ENCODE measurements around the gene PLAAT3.
"Not testable (repeated sequence)": the region's sequence is repeated elsewhere in the genome, so short reads cannot be mapped to it uniquely, and the experiment has no call there.

PLAAT3 gene

GRCh38 chr11:63551889-63552266 lies 62.4 kb downstream of the PLAAT3 start:
- Histone ChIP-seq H3K27me3 (peaks cover 11% of the 10 kb centered on the region), H3K4me1 (ENCODE audit: control insufficient read depth in 1 of 2, insufficient read depth in 1 of 2, low read depth in 1 of 2, low read length in 1 of 2) (peaks cover 4 to 7% of the 10 kb centered on the region in 2 experiments), H3K9me3 (no peaks in the 10 kb centered on the region), H3K36me3 (no peaks in the 10 kb centered on the region), H3K27ac (no peak overlapping the region), H3K4me3 (ENCODE audit: low read depth in 1 of 2, low read length in 1 of 2) (no peak overlapping the region)
- TF ChIP-seq, protein P1, sequence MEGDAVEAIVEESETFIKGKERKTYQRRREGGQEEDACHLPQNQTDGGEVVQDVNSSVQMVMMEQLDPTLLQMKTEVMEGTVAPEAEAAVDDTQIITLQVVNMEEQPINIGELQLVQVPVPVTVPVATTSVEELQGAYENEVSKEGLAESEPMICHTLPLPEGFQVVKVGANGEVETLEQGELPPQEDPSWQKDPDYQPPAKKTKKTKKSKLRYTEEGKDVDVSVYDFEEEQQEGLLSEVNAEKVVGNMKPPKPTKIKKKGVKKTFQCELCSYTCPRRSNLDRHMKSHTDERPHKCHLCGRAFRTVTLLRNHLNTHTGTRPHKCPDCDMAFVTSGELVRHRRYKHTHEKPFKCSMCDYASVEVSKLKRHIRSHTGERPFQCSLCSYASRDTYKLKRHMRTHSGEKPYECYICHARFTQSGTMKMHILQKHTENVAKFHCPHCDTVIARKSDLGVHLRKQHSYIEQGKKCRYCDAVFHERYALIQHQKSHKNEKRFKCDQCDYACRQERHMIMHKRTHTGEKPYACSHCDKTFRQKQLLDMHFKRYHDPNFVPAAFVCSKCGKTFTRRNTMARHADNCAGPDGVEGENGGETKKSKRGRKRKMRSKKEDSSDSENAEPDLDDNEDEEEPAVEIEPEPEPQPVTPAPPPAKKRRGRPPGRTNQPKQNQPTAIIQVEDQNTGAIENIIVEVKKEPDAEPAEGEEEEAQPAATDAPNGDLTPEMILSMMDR (IDR thresholded peaks at IDR 0.05): no peak

DNA sequence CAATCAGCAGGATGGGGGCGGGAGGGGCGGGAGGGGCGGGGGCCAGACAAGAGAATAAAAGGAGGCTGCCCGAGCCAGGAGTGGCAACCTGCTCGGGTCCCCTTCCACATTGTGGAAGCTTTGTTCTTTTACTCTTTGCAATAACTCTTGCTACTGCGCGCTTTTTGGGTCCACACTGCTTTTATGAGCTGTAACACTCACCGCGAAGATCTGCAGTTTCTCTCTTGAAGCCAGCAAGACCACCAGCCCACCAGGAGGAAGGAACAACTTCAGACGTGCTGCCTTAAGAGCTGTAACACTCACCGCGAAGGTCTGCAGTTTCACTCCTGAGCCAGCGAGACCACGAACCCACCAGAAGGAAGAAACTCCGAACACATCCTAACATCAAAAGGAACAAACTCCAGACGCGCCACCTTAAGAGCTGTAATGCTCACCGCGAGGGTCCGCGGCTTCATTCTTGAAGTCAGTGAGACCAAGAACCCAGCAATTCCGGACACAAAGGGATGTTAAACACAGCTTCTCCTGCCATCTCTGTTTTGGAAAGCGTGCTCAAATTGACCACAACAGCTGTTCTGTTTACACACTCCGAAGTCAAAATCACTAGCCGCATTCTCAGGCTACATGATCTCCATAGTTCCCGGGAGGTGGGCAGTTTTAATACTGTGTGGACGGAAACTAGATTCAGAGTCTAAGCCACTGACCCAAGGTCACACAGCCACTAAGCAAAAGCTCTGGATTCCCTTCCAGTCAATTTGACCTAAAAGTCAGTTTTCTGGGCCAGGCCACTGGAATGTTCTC lies 62.9 kb downstream of the PLAAT3 start:
- no peak overlapping the region for H3K27ac ChIP-seq
- no peaks in the 10 kb centered on the region for H3K9me3 ChIP-seq
- no peak overlapping the region for H3K4me3 ChIP-seq (ENCODE audit: low read depth in 1 of 2, low read length in 1 of 2)
- peaks cover 11% of the 10 kb centered on the region for H3K27me3 ChIP-seq
- no peaks in the 10 kb centered on the region for H3K36me3 ChIP-seq
- peaks cover 4 to 7% of the 10 kb centered on the region in 2 experiments for H3K4me1 ChIP-seq (ENCODE audit: control insufficient read depth in 1 of 2, insufficient read depth in 1 of 2, low read depth in 1 of 2, low read length in 1 of 2)
- TF ChIP-seq, protein P1 (IDR thresholded peaks at IDR 0.05): no peak

DNA sequence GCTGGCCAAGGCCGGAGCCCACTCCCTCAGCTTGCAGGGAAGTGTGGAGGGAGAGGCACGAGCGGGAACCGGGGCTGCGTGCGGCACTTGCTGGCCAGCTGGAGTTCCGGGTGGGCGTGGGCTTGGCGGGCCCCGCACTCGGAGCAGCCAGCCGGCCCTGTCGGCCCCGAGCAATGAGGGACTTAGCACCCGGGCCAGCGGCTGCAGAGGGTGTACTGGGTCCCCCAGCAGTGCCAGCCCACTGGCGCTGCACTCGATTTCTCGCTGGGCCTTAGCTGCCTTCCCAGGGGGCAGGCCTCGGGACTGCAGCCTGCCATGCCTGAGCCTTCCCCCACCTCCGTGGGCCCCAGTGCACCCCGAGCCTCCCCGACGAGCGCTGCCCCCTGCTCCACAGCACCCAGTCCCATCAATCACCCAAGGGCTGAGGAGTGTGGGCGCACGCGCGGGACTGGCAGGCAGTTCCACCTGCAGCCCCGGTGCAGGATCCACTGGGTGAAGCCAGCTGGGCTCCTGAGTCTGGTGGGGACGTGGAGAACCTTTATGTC lies 64.0 kb downstream of the PLAAT3 start:
- not testable (repeated sequence) for H3K4me1 ChIP-seq (ENCODE audit: control insufficient read depth in 1 of 2, insufficient read depth in 1 of 2, low read depth in 1 of 2, low read length in 1 of 2); H3K9me3 ChIP-seq; H3K27ac ChIP-seq; H3K36me3 ChIP-seq; H3K4me3 ChIP-seq (ENCODE audit: low read depth in 1 of 2, low read length in 1 of 2)
- H3K27me3 ChIP-seq: peaks cover 11% of the 10 kb centered on the region

- H3K36me3 ChIP-seq: no peaks in the 10 kb centered on the region
- peaks cover 4 to 7% of the 10 kb centered on the region in 2 experiments for H3K4me1 ChIP-seq (ENCODE audit: control insufficient read depth in 1 of 2, insufficient read depth in 1 of 2, low read depth in 1 of 2, low read length in 1 of 2)
- H3K27me3 ChIP-seq: peaks cover 11% of the 10 kb centered on the region
- H3K9me3 ChIP-seq: no peaks in the 10 kb centered on the region
- H3K27ac ChIP-seq: no peak overlapping the region
- H3K4me3 ChIP-seq (ENCODE audit: low read depth in 1 of 2, low read length in 1 of 2): no peak overlapping the region
- TF ChIP-seq, protein P1 (IDR thresholded peaks at IDR 0.05): no peak
These were observed 64.8 kb downstream of the PLAAT3 start for GRCh38 chr11:63549411-63549810.

DNA sequence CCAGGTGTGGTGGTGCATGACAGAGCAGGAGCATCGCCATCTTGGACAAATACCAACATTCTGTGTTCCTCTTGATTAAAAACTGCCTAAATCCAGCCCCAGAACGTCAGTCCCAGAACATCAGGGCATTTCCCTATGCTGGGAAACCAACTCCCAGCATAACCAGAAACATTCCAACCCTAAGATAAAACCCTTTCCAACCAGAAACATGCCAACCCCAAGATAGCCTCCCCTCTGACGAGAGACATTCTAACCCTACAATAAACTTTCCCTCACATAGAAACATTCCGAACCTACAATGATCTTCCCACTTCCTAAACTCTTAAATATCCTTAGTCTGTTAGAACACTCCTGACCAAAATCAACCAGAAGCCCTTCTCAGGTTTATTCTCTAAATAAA lies 66.1 kb downstream of the PLAAT3 start:
- peaks cover 0 to 2% of the 10 kb centered on the region in 2 experiments for H3K4me1 ChIP-seq (ENCODE audit: control insufficient read depth in 1 of 2, insufficient read depth in 1 of 2, low read depth in 1 of 2, low read length in 1 of 2)
- no peaks in the 10 kb centered on the region for H3K36me3 ChIP-seq
- H3K4me3 ChIP-seq (ENCODE audit: low read depth in 1 of 2, low read length in 1 of 2): no peak overlapping the region
- H3K9me3 ChIP-seq: no peaks in the 10 kb centered on the region
- peaks cover 11% of the 10 kb centered on the region for H3K27me3 ChIP-seq
- no peak overlapping the region for H3K27ac ChIP-seq
- TF ChIP-seq, protein P1 (IDR thresholded peaks at IDR 0.05): no peak

GRCh38 chr11:63547061-63547460 lies 67.2 kb downstream of the PLAAT3 start:
- Histone ChIP-seq H3K36me3 (no peaks in the 10 kb centered on the region), H3K4me1 (ENCODE audit: control insufficient read depth in 1 of 2, insufficient read depth in 1 of 2, low read depth in 1 of 2, low read length in 1 of 2) (peaks cover 0 to 2% of the 10 kb centered on the region in 2 experiments), H3K9me3 (no peaks in the 10 kb centered on the region), H3K4me3 (ENCODE audit: low read depth in 1 of 2, low read length in 1 of 2) (no peak overlapping the region), H3K27ac (no peak overlapping the region), H3K27me3 (peaks cover 11% of the 10 kb centered on the region)
- TF ChIP-seq, protein P1 (IDR thresholded peaks at IDR 0.05): no peak

Data from neutrophil (primary cell).